ENCODE data around the gene ACVR2A.

ACVR2A gene

GRCh38 chr2:147860009-147860408 is 15.2 kb downstream of the ACVR2A start:
- Histone ChIP-seq H3K36me3 (ENCODE audit: control insufficient read depth, insufficient read depth, low read length) (no peaks in the 10 kb centered on the region), H3K4me1 (ENCODE audit: control insufficient read depth, insufficient read depth, low read length) (peaks cover 35% of the 10 kb centered on the region), H3K4me3 (ENCODE audit: low read depth, low read length) (no peak overlapping the region), H3K27ac (ENCODE audit: low read depth, low read length) (no peak overlapping the region), H3K9me3 (ENCODE audit: control insufficient read depth, insufficient read depth, low read depth, low read length) (no peaks in the 10 kb centered on the region), H3K27me3 (ENCODE audit: control insufficient read depth, insufficient read depth, low read length) (no peaks in the 10 kb centered on the region), H3K9ac (ENCODE audit: low read length) (no peak overlapping the region)

GRCh38 chr2:147862859-147863516 is 18.2 kb downstream of the ACVR2A start:
- no peaks in the 10 kb centered on the region for H3K36me3 ChIP-seq (ENCODE audit: control insufficient read depth, insufficient read depth, low read length)
- no peaks in the 10 kb centered on the region for H3K27me3 ChIP-seq (ENCODE audit: control insufficient read depth, insufficient read depth, low read length)
- no peak overlapping the region for H3K27ac ChIP-seq (ENCODE audit: low read depth, low read length)
- H3K9me3 ChIP-seq (ENCODE audit: control insufficient read depth, insufficient read depth, low read depth, low read length): no peaks in the 10 kb centered on the region
- peaks cover 33% of the 10 kb centered on the region for H3K4me1 ChIP-seq (ENCODE audit: control insufficient read depth, insufficient read depth, low read length)
- H3K9ac ChIP-seq (ENCODE audit: low read length): no peak overlapping the region
- H3K4me3 ChIP-seq (ENCODE audit: low read depth, low read length): no peak overlapping the region

GRCh38 chr2:147863835-147864234 is 19.0 kb downstream of the ACVR2A start:
- no peak overlapping the region for H3K27ac ChIP-seq (ENCODE audit: low read depth, low read length)
- H3K4me1 ChIP-seq (ENCODE audit: control insufficient read depth, insufficient read depth, low read length): peaks cover 29% of the 10 kb centered on the region
- H3K27me3 ChIP-seq (ENCODE audit: control insufficient read depth, insufficient read depth, low read length): no peaks in the 10 kb centered on the region
- no peak overlapping the region for H3K4me3 ChIP-seq (ENCODE audit: low read depth, low read length)
- no peaks in the 10 kb centered on the region for H3K36me3 ChIP-seq (ENCODE audit: control insufficient read depth, insufficient read depth, low read length)
- no peak overlapping the region for H3K9ac ChIP-seq (ENCODE audit: low read length)
- no peaks in the 10 kb centered on the region for H3K9me3 ChIP-seq (ENCODE audit: control insufficient read depth, insufficient read depth, low read depth, low read length)

- H3K36me3 ChIP-seq (ENCODE audit: control insufficient read depth, insufficient read depth, low read length): no peaks in the 10 kb centered on the region
- no peaks in the 10 kb centered on the region for H3K27me3 ChIP-seq (ENCODE audit: control insufficient read depth, insufficient read depth, low read length)
- H3K4me3 ChIP-seq (ENCODE audit: low read depth, low read length): no peak overlapping the region
- H3K4me1 ChIP-seq (ENCODE audit: control insufficient read depth, insufficient read depth, low read length): peaks cover 19% of the 10 kb centered on the region
- H3K9ac ChIP-seq (ENCODE audit: low read length): no peak overlapping the region
- H3K27ac ChIP-seq (ENCODE audit: low read depth, low read length): no peak overlapping the region
- no peaks in the 10 kb centered on the region for H3K9me3 ChIP-seq (ENCODE audit: control insufficient read depth, insufficient read depth, low read depth, low read length)
Observed at GRCh38 chr2:147865560-147865959, 20.7 kb downstream of the ACVR2A start.

- no peaks in the 10 kb centered on the region for H3K27me3 ChIP-seq (ENCODE audit: control insufficient read depth, insufficient read depth, low read length)
- H3K9ac ChIP-seq (ENCODE audit: low read length): no peak overlapping the region
- H3K4me1 ChIP-seq (ENCODE audit: control insufficient read depth, insufficient read depth, low read length): peaks cover 12% of the 10 kb centered on the region
- H3K27ac ChIP-seq (ENCODE audit: low read depth, low read length): no peak overlapping the region
- no peaks in the 10 kb centered on the region for H3K36me3 ChIP-seq (ENCODE audit: control insufficient read depth, insufficient read depth, low read length)
- no peak overlapping the region for H3K4me3 ChIP-seq (ENCODE audit: low read depth, low read length)
- H3K9me3 ChIP-seq (ENCODE audit: control insufficient read depth, insufficient read depth, low read depth, low read length): no peaks in the 10 kb centered on the region
Observed at GRCh38 chr2:147867050-147867449, 22.2 kb downstream of the ACVR2A start.

GRCh38 chr2:147869934-147870333 is 25.1 kb downstream of the ACVR2A start:
- Histone ChIP-seq H3K4me3 (ENCODE audit: low read depth, low read length) (no peak overlapping the region), H3K4me1 (ENCODE audit: control insufficient read depth, insufficient read depth, low read length) (peaks cover 4% of the 10 kb centered on the region; the same call in 1 of the 2 replicates), H3K9me3 (ENCODE audit: control insufficient read depth, insufficient read depth, low read depth, low read length) (no peaks in the 10 kb centered on the region), H3K36me3 (ENCODE audit: control insufficient read depth, insufficient read depth, low read length) (no peaks in the 10 kb centered on the region), H3K9ac (ENCODE audit: low read length) (no peak overlapping the region), H3K27ac (ENCODE audit: low read depth, low read length) (no peak overlapping the region), H3K27me3 (ENCODE audit: control insufficient read depth, insufficient read depth, low read length) (no peaks in the 10 kb centered on the region)

- Histone ChIP-seq H3K4me3 (ENCODE audit: low read depth, low read length) (no peak overlapping the region), H3K9ac (ENCODE audit: low read length) (no peak overlapping the region), H3K9me3 (ENCODE audit: control insufficient read depth, insufficient read depth, low read depth, low read length) (no peaks in the 10 kb centered on the region), H3K27me3 (ENCODE audit: control insufficient read depth, insufficient read depth, low read length) (no peaks in the 10 kb centered on the region), H3K36me3 (ENCODE audit: control insufficient read depth, insufficient read depth, low read length) (no peaks in the 10 kb centered on the region), H3K4me1 (ENCODE audit: control insufficient read depth, insufficient read depth, low read length) (peaks cover 14% of the 10 kb centered on the region), H3K27ac (ENCODE audit: low read depth, low read length) (no peak overlapping the region)
Observed at GRCh38 chr2:147872967-147873366, 28.1 kb downstream of the ACVR2A start.

- Histone ChIP-seq H3K9ac (ENCODE audit: low read length) (no peak overlapping the region), H3K4me1 (ENCODE audit: control insufficient read depth, insufficient read depth, low read length) (peaks cover 14% of the 10 kb centered on the region), H3K27me3 (ENCODE audit: control insufficient read depth, insufficient read depth, low read length) (no peaks in the 10 kb centered on the region), H3K4me3 (ENCODE audit: low read depth, low read length) (no peak overlapping the region), H3K27ac (ENCODE audit: low read depth, low read length) (no peak overlapping the region), H3K36me3 (ENCODE audit: control insufficient read depth, insufficient read depth, low read length) (no peaks in the 10 kb centered on the region), H3K9me3 (ENCODE audit: control insufficient read depth, insufficient read depth, low read depth, low read length) (no peaks in the 10 kb centered on the region)
Observed at GRCh38 chr2:147873859-147874483, 29.1 kb downstream of the ACVR2A start.

- Histone ChIP-seq H3K9me3 (ENCODE audit: control insufficient read depth, insufficient read depth, low read depth, low read length) (no peaks in the 10 kb centered on the region), H3K27me3 (ENCODE audit: control insufficient read depth, insufficient read depth, low read length) (no peaks in the 10 kb centered on the region), H3K27ac (ENCODE audit: low read depth, low read length) (no peak overlapping the region), H3K9ac (ENCODE audit: low read length) (no peak overlapping the region), H3K4me3 (ENCODE audit: low read depth, low read length) (no peak overlapping the region), H3K36me3 (ENCODE audit: control insufficient read depth, insufficient read depth, low read length) (no peaks in the 10 kb centered on the region), H3K4me1 (ENCODE audit: control insufficient read depth, insufficient read depth, low read length) (peaks cover 10% of the 10 kb centered on the region)
Observed at GRCh38 chr2:147879846-147880245, 35.0 kb downstream of the ACVR2A start.

- H3K27me3 ChIP-seq (ENCODE audit: control insufficient read depth, insufficient read depth, low read length): no peaks in the 10 kb centered on the region
- no peak overlapping the region for H3K9ac ChIP-seq (ENCODE audit: low read length)
- H3K4me1 ChIP-seq (ENCODE audit: control insufficient read depth, insufficient read depth, low read length): no peaks in the 10 kb centered on the region; the same call in 1 of the 2 replicates
- no peaks in the 10 kb centered on the region for H3K9me3 ChIP-seq (ENCODE audit: control insufficient read depth, insufficient read depth, low read depth, low read length)
- H3K4me3 ChIP-seq (ENCODE audit: low read depth, low read length): no peak overlapping the region
- H3K36me3 ChIP-seq (ENCODE audit: control insufficient read depth, insufficient read depth, low read length): no peaks in the 10 kb centered on the region
- no peak overlapping the region for H3K27ac ChIP-seq (ENCODE audit: low read depth, low read length)
Observed at GRCh38 chr2:147882631-147883030, 37.8 kb downstream of the ACVR2A start.

- Histone ChIP-seq H3K27ac (ENCODE audit: low read depth, low read length) (no peak overlapping the region), H3K36me3 (ENCODE audit: control insufficient read depth, insufficient read depth, low read length) (no peaks in the 10 kb centered on the region), H3K4me1 (ENCODE audit: control insufficient read depth, insufficient read depth, low read length) (no peaks in the 10 kb centered on the region; the same call in 1 of the 2 replicates), H3K9me3 (ENCODE audit: control insufficient read depth, insufficient read depth, low read depth, low read length) (no peaks in the 10 kb centered on the region), H3K27me3 (ENCODE audit: control insufficient read depth, insufficient read depth, low read length) (no peaks in the 10 kb centered on the region), H3K9ac (ENCODE audit: low read length) (no peak overlapping the region), H3K4me3 (ENCODE audit: low read depth, low read length) (no peak overlapping the region)
Observed at GRCh38 chr2:147884830-147885229, 40.0 kb downstream of the ACVR2A start.

Data from HUES6 (cell line).